ENCODE data around the gene PKN3. TPM values are rescaled to one million over a fixed set of nuclear protein-coding genes. Genes with fewer than 3 reads are reported as not detected.
A peak's percentile ranks its signal among the peaks of the same experiment; 100 is the strongest.

The PKN3 gene
- total and polyA plus RNA-seq, 2 of the 13 experiments (the other 11 are each of a cell fraction or from before 2014, with no cell fraction given) = 10.5 to 13.2 TPM

- TF ChIP-seq ZFP37 (CRISPR knock-in tag; IDR thresholded peaks at IDR 0.05; ENCODE audit: borderline replicate concordance) = no peak
- TF ChIP-seq ZNF782 (CRISPR knock-in tag; IDR thresholded peaks at IDR 0.05; ENCODE audit: borderline replicate concordance) = no peak
- no peak for TF ChIP-seq ARHGAP35 (CRISPR knock-in tag; IDR thresholded peaks at IDR 0.05; ENCODE audit: borderline replicate concordance)
- TF ChIP-seq FOSL1 (CRISPR knock-in tag; IDR thresholded peaks at IDR 0.05; ENCODE audit: borderline replicate concordance) = no peak
- no peak for TF ChIP-seq BATF2 (CRISPR knock-in tag; IDR thresholded peaks at IDR 0.05)
- peak; percentile 47 for TF ChIP-seq TEAD3 (CRISPR knock-in tag; optimal IDR thresholded peaks at IDR 0.05; ENCODE audit: borderline replicate concordance)
- no peak for TF ChIP-seq TIGD3 (CRISPR knock-in tag; IDR thresholded peaks at IDR 0.05; ENCODE audit: borderline replicate concordance)
- TF ChIP-seq ZNF350 (CRISPR knock-in tag; IDR thresholded peaks at IDR 0.05; ENCODE audit: borderline replicate concordance, low read depth) = no peak; the same call in 1 of the 2 replicates
- peak; percentile 96 for TF ChIP-seq CHCHD3 (CRISPR knock-in tag; IDR thresholded peaks at IDR 0.05)
- TF ChIP-seq ZNF770 (CRISPR knock-in tag; IDR thresholded peaks at IDR 0.05) = 0 out of 2 replicates have a peak, but pooled peaks have one; percentile 70
- TF ChIP-seq NKX3-1 (CRISPR knock-in tag; IDR thresholded peaks at IDR 0.05) = peak; percentile 57; the same call in 1 of the 2 replicates
- peak; percentile 100 for TF ChIP-seq ZMYM3 (CRISPR knock-in tag; IDR thresholded peaks at IDR 0.05)
- TF ChIP-seq TAF1 (CRISPR knock-in tag; IDR thresholded peaks at IDR 0.05) = peak; percentile 65
- TF ChIP-seq EEA1 (CRISPR knock-in tag; IDR thresholded peaks at IDR 0.05; ENCODE audit: borderline replicate concordance) = peak; percentile 63; the same call in 1 of the 2 replicates
- no peak for TF ChIP-seq ERF (CRISPR knock-in tag; IDR thresholded peaks at IDR 0.05)
- no peak for TF ChIP-seq ZNF550 (CRISPR knock-in tag; IDR thresholded peaks at IDR 0.05; ENCODE audit: borderline replicate concordance)
- TF ChIP-seq GMEB1 (CRISPR knock-in tag; IDR thresholded peaks at IDR 0.05; ENCODE audit: borderline replicate concordance) = peak; percentile 74; the same call in 1 of the 2 replicates
- no peak; the same call in 1 of the 2 replicates for TF ChIP-seq ZNF768 (CRISPR knock-in tag; IDR thresholded peaks at IDR 0.05)
- no peak for TF ChIP-seq FIP1L1 (IDR thresholded peaks at IDR 0.05; ENCODE audit: borderline replicate concordance, insufficient read depth, low read depth, low read length)
- peak; percentile 67; the same call in 1 of the 2 replicates for TF ChIP-seq KDM2A (CRISPR knock-in tag; IDR thresholded peaks at IDR 0.05; ENCODE audit: borderline replicate concordance, low read depth)
Observed at GRCh38 chr9:128723866-128724743, 21.8 kb downstream of the PKN3 start, which contains the start of gene ZDHHC12 (continued).
